Astrocyte (in vitro differentiated cells and primary cell): ENCODE data around the gene KRTAP3-1.

Experiments
- EZH2 ChIP-seq: IDR thresholded peaks from 2 replicates; pipeline ENCODE4 v1.6.1; 2012; ENCODE audit warnings: mild to moderate bottlenecking, low read length, inconsistent platforms; ENCODE audit not compliant: insufficient read depth
- TF ChIP-seq, protein P1 (sequence below): IDR thresholded peaks from 2 replicates; pipeline ENCODE4 v1.5.1; 2011; ENCODE audit warnings: low read depth, mild to moderate bottlenecking, inconsistent platforms, low read length, moderate library complexity; ENCODE audit not compliant: insufficient read depth

DNA sequence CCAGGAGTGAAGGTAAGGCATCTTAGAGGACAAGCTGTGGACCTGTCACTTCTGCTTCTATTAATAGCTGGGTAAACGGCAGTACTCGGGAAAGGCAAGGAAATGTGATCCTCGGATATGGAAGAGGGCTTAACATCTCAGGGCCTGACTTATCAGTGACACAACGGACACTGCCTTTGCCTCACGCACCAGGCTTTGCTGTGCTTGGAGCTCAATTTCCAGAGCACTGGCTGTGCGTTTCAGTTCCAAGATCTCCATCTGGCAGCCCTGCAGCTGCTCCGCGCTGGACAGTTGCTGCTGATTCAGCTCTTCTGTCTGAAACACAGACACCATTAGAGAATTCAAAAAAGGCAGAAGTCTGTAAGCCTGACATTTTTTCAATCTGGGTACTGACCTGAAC, 28.3 kb downstream of the KRTAP3-1 start:
- no peak for TF ChIP-seq EZH2
- TF ChIP-seq, protein P1, sequence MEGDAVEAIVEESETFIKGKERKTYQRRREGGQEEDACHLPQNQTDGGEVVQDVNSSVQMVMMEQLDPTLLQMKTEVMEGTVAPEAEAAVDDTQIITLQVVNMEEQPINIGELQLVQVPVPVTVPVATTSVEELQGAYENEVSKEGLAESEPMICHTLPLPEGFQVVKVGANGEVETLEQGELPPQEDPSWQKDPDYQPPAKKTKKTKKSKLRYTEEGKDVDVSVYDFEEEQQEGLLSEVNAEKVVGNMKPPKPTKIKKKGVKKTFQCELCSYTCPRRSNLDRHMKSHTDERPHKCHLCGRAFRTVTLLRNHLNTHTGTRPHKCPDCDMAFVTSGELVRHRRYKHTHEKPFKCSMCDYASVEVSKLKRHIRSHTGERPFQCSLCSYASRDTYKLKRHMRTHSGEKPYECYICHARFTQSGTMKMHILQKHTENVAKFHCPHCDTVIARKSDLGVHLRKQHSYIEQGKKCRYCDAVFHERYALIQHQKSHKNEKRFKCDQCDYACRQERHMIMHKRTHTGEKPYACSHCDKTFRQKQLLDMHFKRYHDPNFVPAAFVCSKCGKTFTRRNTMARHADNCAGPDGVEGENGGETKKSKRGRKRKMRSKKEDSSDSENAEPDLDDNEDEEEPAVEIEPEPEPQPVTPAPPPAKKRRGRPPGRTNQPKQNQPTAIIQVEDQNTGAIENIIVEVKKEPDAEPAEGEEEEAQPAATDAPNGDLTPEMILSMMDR, result no peak
